DOHH2 (cell line): ENCODE results near the gene SC5D.

ENCODE experiments used
- CTCF ChIP-seq: fragments of 200-600 bp; sonication (generic); IDR thresholded peaks from one replicate; pipeline ENCODE4 v1.5.1; 2014; ENCODE audit warnings: antibody characterized with exemption, mild to moderate bottlenecking, low read depth, low read length; ENCODE audit not compliant: poor library complexity, severe bottlenecking
- EZH2phosphoT487 ChIP-seq: fragments of 200-600 bp; sonication (generic); IDR thresholded peaks from 2 replicates; pipeline ENCODE4 v1.6.1; 2017; ENCODE audit warnings: borderline replicate concordance, mild to moderate bottlenecking, antibody characterized with exemption, low read length, moderate library complexity, mixed read lengths

- no peak for TF ChIP-seq CTCF
- no peak for TF ChIP-seq EZH2phosphoT487
These were observed 10.2 kb upstream of the SC5D start for GRCh38 chr11:121282386-121282785.
